SK-N-SH treated with all-trans-retinoic acid at 6 μM for 48 hours (cell line): Measurements from ENCODE around the gene DCLK1.

Experiments
- ATAC-seq: fragments of 200-7000 bp; cut with Tn5 transposase; 3 replicates; pipeline ENCODE4 v1.9.1; 2020; ENCODE audit warnings: mild to moderate bottlenecking, moderate library complexity
- ARNTL ChIP-seq: fragments of 450-650 bp; formaldehyde crosslinking; IDR thresholded peaks from 2 replicates; pipeline ENCODE4 v1.5.0; 2020; ENCODE audit warnings: low read depth, mild to moderate bottlenecking, moderate library complexity, borderline replicate concordance
- BACH2 ChIP-seq: fragments of 250-450 bp; sonication (Bioruptor Pico); IDR thresholded peaks from 2 replicates; pipeline ENCODE4 v1.9.0; 2021; ENCODE audit warnings: mild to moderate bottlenecking, borderline replicate concordance
- CREB5 ChIP-seq: fragments of 250-450 bp; sonication (Bioruptor Pico); IDR thresholded peaks from 2 replicates; pipeline ENCODE4 v1.5.1; 2020; ENCODE audit warnings: low read depth, mild to moderate bottlenecking, moderate library complexity
- CSDC2 ChIP-seq: fragments of 250-450 bp; sonication (Bioruptor Pico); IDR thresholded peaks from 2 replicates; pipeline ENCODE4 v1.5.0; 2020; ENCODE audit warnings: mild to moderate bottlenecking, moderate library complexity
- CSRNP3 ChIP-seq: fragments of 250-450 bp; sonication (Bioruptor Pico); IDR thresholded peaks from 2 replicates; pipeline ENCODE4 v1.5.1; 2021; ENCODE audit warnings: mild to moderate bottlenecking, moderate library complexity
- ESRRG ChIP-seq: fragments of 250-450 bp; sonication (Bioruptor Pico); IDR thresholded peaks from 2 replicates; pipeline ENCODE4 v1.6.1; 2021; ENCODE audit warnings: mild to moderate bottlenecking
- GLIS3 ChIP-seq: fragments of 250-450 bp; sonication (Bioruptor Pico); IDR thresholded peaks from 2 replicates; pipeline ENCODE4 v1.5.0; 2020; ENCODE audit warnings: mild to moderate bottlenecking, moderate library complexity
- ISL1 ChIP-seq: fragments of 250-450 bp; sonication (Bioruptor Pico); IDR thresholded peaks from 2 replicates; pipeline ENCODE4 v2.1.2; 2022; ENCODE audit warnings: mild to moderate bottlenecking, moderate library complexity
- OSR1 ChIP-seq: fragments of 250-450 bp; sonication (Bioruptor Pico); IDR thresholded peaks from 2 replicates; pipeline ENCODE4 v1.8.0; 2022; ENCODE audit warnings: moderate library complexity, mild to moderate bottlenecking, inconsistent platforms
- PATZ1 ChIP-seq: fragments of 250-450 bp; sonication (Bioruptor Pico); IDR thresholded peaks from 2 replicates; pipeline ENCODE4 v1.8.0; 2020; ENCODE audit warnings: mild to moderate bottlenecking, moderate library complexity, borderline replicate concordance
- PPARA ChIP-seq: fragments of 250-450 bp; sonication (Bioruptor Pico); IDR thresholded peaks from 2 replicates; pipeline ENCODE4 v1.5.0; 2020; ENCODE audit warnings: mild to moderate bottlenecking, borderline replicate concordance
- RARB ChIP-seq: fragments of 250-450 bp; sonication (Bioruptor Pico); IDR thresholded peaks from 2 replicates; pipeline ENCODE4 v1.8.0; 2021; ENCODE audit warnings: mild to moderate bottlenecking, moderate library complexity
- SNAI2 ChIP-seq: fragments of 250-450 bp; sonication (Bioruptor Pico); IDR thresholded peaks from 2 replicates; pipeline ENCODE4 v1.5.0; 2020; ENCODE audit warnings: mild to moderate bottlenecking, moderate library complexity
- TCF4 ChIP-seq: fragments of 250-450 bp; sonication (Bioruptor Pico); IDR thresholded peaks from 2 replicates; pipeline ENCODE4 v1.8.0; 2021; ENCODE audit warnings: mild to moderate bottlenecking, moderate library complexity, borderline replicate concordance
- TOX ChIP-seq: fragments of 250-450 bp; sonication (Bioruptor Pico); IDR thresholded peaks from 2 replicates; pipeline ENCODE4 v1.8.0; 2021; ENCODE audit warnings: mild to moderate bottlenecking, moderate library complexity, borderline replicate concordance
- TSHZ2 ChIP-seq: fragments of 250-450 bp; sonication (Bioruptor Pico); IDR thresholded peaks from 2 replicates; pipeline ENCODE4 v1.5.0; 2020; ENCODE audit warnings: mild to moderate bottlenecking, moderate library complexity
- ZC3H10 ChIP-seq: fragments of 250-450 bp; sonication (Bioruptor Pico); IDR thresholded peaks from 2 replicates; pipeline ENCODE4 v1.5.1; 2021; ENCODE audit warnings: mild to moderate bottlenecking, moderate library complexity
- ZFP3 ChIP-seq: fragments of 250-450 bp; sonication (Bioruptor Pico); IDR thresholded peaks from 2 replicates; pipeline ENCODE4 v1.5.0; 2020; ENCODE audit warnings: mild to moderate bottlenecking, moderate library complexity
- ZFP30 ChIP-seq: fragments of 450-650 bp; formaldehyde crosslinking; IDR thresholded peaks from 2 replicates; pipeline ENCODE4 v1.5.0; 2022; ENCODE audit warnings: mild to moderate bottlenecking, moderate library complexity
- ZNF565 ChIP-seq: fragments of 450-650 bp; formaldehyde crosslinking; conservative IDR thresholded peaks from 2 replicates; pipeline ENCODE4 v1.5.0; 2020; ENCODE audit warnings: low read depth, mild to moderate bottlenecking, moderate library complexity
- ZNF70 ChIP-seq: fragments of 450-650 bp; formaldehyde crosslinking; IDR thresholded peaks from 2 replicates; pipeline ENCODE4 v1.5.0; 2020; ENCODE audit warnings: mild to moderate bottlenecking, moderate library complexity
- ZNF8 ChIP-seq: fragments of 450-650 bp; formaldehyde crosslinking; IDR thresholded peaks from 2 replicates; pipeline ENCODE4 v1.5.0; 2020; ENCODE audit warnings: mild to moderate bottlenecking, moderate library complexity

The DCLK1 gene

GRCh38 chr13:35743165-35743564 is 388.0 kb downstream of the DCLK1 start:
- ATAC-seq: no peak
- TF ChIP-seq BACH2 (CRISPR knock-in tag) (no peak), ZNF8 (no peak), RARB (CRISPR knock-in tag) (no peak)

- no peak for ATAC-seq
- TF ChIP-seq ZC3H10 (no peak), ESRRG (CRISPR knock-in tag) (no peak), ISL1 (CRISPR knock-in tag) (no peak), ZFP3 (CRISPR knock-in tag) (no peak), ZNF8 (no peak), TOX (no peak), ZFP30 (CRISPR knock-in tag) (no peak), TCF4 (CRISPR knock-in tag) (no peak), GLIS3 (no peak), ZNF70 (CRISPR knock-in tag) (no peak), ARNTL (CRISPR knock-in tag) (no peak), ZNF565 (CRISPR knock-in tag) (no peak), PATZ1 (CRISPR knock-in tag) (no peak)
Observed at GRCh38 chr13:35741657-35742056, 389.5 kb downstream of the DCLK1 start.

GRCh38 chr13:35736876-35737275 is 394.3 kb downstream of the DCLK1 start:
- TF ChIP-seq CSRNP3 (CRISPR knock-in tag): no peak
- no peak for TF ChIP-seq BACH2 (CRISPR knock-in tag)
- TF ChIP-seq PPARA (CRISPR knock-in tag): no peak
- no peak for TF ChIP-seq SNAI2
- TF ChIP-seq ZNF70 (CRISPR knock-in tag): no peak
- no peak for TF ChIP-seq PATZ1 (CRISPR knock-in tag)
- TF ChIP-seq ZFP3 (CRISPR knock-in tag): no peak
- TF ChIP-seq GLIS3: no peak
- no peak for TF ChIP-seq ISL1 (CRISPR knock-in tag)
- TF ChIP-seq ARNTL (CRISPR knock-in tag): no peak
- TF ChIP-seq CREB5 (CRISPR knock-in tag): no peak
- no peak for TF ChIP-seq ZNF565 (CRISPR knock-in tag)
- no peak for TF ChIP-seq CSDC2 (CRISPR knock-in tag)
- TF ChIP-seq OSR1: no peak
- TF ChIP-seq ZC3H10: no peak
- TF ChIP-seq ZFP30 (CRISPR knock-in tag): no peak
- no peak for TF ChIP-seq ESRRG (CRISPR knock-in tag)
- TF ChIP-seq TSHZ2: no peak
- no peak for TF ChIP-seq TOX
- ATAC-seq: no peak
